Measurements from ENCODE around the gene ABHD17A. TPM values are rescaled to one million over a fixed set of nuclear protein-coding genes. Genes with fewer than 3 reads are reported as not detected.

ABHD17A gene
- polyA plus RNA-seq, 4 donors = 31.1 to 59.8 (median 36.2) TPM

GRCh38 chr19:1854542-1855039 lies 30.7 kb downstream of the ABHD17A start:
- DNase-seq (ENCODE audit: low read depth in 4 of 4, low spot score in 3 of 4) = no peak

GRCh38 chr19:1854039-1854541 lies 31.2 kb downstream of the ABHD17A start:
- no peak for DNase-seq (ENCODE audit: low read depth in 4 of 4, low spot score in 3 of 4)

- no peak for DNase-seq (ENCODE audit: low read depth in 4 of 4, low spot score in 3 of 4)
Observed at GRCh38 chr19:1853295-1854038, 31.8 kb downstream of the ABHD17A start.

GRCh38 chr19:1852581-1853128 lies 32.6 kb downstream of the ABHD17A start:
- DNase-seq (ENCODE audit: low read depth in 4 of 4, low spot score in 3 of 4) = no peak

GRCh38 chr19:1851654-1852580 lies 33.4 kb downstream of the ABHD17A start:
- no peak for DNase-seq (ENCODE audit: low read depth in 4 of 4, low spot score in 3 of 4)

- DNase-seq (ENCODE audit: low read depth in 4 of 4, low spot score in 3 of 4) = no peak
Observed at GRCh38 chr19:1850809-1851653, 34.3 kb downstream of the ABHD17A start.

GRCh38 chr19:1849886-1850398 lies 35.4 kb downstream of the ABHD17A start:
- DNase-seq (ENCODE audit: low read depth in 4 of 4, low spot score in 3 of 4) = no peak

- DNase-seq (ENCODE audit: low read depth in 4 of 4, low spot score in 3 of 4) = no peak
Observed at GRCh38 chr19:1849132-1849474, 36.2 kb downstream of the ABHD17A start.

- peak; percentile 89 to 93 (median 92) for DNase-seq (ENCODE audit: low read depth in 4 of 4, low spot score in 3 of 4)
Observed at GRCh38 chr19:1848399-1849131, 36.7 kb downstream of the ABHD17A start, which contains the start of gene REXO1. Gene REXO1, minus strand, starts transcription at chr19:1848483. Its CDS starts 125 bp downstream, at chr19:1848358.

- DNase-seq (ENCODE audit: low read depth in 4 of 4, low spot score in 3 of 4) = no peak
Observed at GRCh38 chr19:1847684-1848398, 37.5 kb downstream of the ABHD17A start.

- DNase-seq (ENCODE audit: low read depth in 4 of 4, low spot score in 3 of 4) = no peak
Observed at GRCh38 chr19:1847348-1847683, 38.0 kb downstream of the ABHD17A start.

- no peak for DNase-seq (ENCODE audit: low read depth in 4 of 4, low spot score in 3 of 4)
Observed at GRCh38 chr19:1846517-1847204, 38.6 kb downstream of the ABHD17A start.

- DNase-seq (ENCODE audit: low read depth in 4 of 4, low spot score in 3 of 4) = no peak
Observed at GRCh38 chr19:1845642-1846041, 39.7 kb downstream of the ABHD17A start.

GRCh38 chr19:1845125-1845515 lies 40.2 kb downstream of the ABHD17A start:
- DNase-seq (ENCODE audit: low read depth in 4 of 4, low spot score in 3 of 4) = no peak

GRCh38 chr19:1844513-1845124 lies 40.7 kb downstream of the ABHD17A start:
- no peak for DNase-seq (ENCODE audit: low read depth in 4 of 4, low spot score in 3 of 4)

GRCh38 chr19:1843646-1844394 lies 41.5 kb downstream of the ABHD17A start:
- no peak for DNase-seq (ENCODE audit: low read depth in 4 of 4, low spot score in 3 of 4)

GRCh38 chr19:1843116-1843515 lies 42.2 kb downstream of the ABHD17A start:
- DNase-seq (ENCODE audit: low read depth in 4 of 4, low spot score in 3 of 4) = no peak

Measured in left renal pelvis (tissue), 4 donors.